ENCODE data around the gene PCDHB16.

GRCh38 chr5:141234109-141234667 is 52.0 kb downstream of the PCDHB16 start:
- TF ChIP-seq CTCF (conservative IDR thresholded peaks at IDR 0.05; ENCODE audit: low read depth, low read length) = peak; percentile 36; the same call in 1 of the 2 replicates
- no peak for TF ChIP-seq CEBPB (IDR thresholded peaks at IDR 0.05; ENCODE audit: low read depth, low read length)
- no peak for TF ChIP-seq MAZ (IDR thresholded peaks at IDR 0.05; ENCODE audit: borderline replicate concordance, low read depth, low read length)
- no peak for TF ChIP-seq POLR2A (IDR thresholded peaks at IDR 0.05; ENCODE audit: low read depth, low read length)
- peak; percentile 25; the same call in 1 of the 2 replicates for TF ChIP-seq RAD21 (IDR thresholded peaks at IDR 0.05; ENCODE audit: low read length)
- TF ChIP-seq MAFK (IDR thresholded peaks at IDR 0.05; ENCODE audit: low read depth, low read length) = no peak
- no peak for TF ChIP-seq RCOR1 (IDR thresholded peaks at IDR 0.05; ENCODE audit: insufficient replicate concordance, low read length)
- TF ChIP-seq BHLHE40 (IDR thresholded peaks at IDR 0.05; ENCODE audit: low read depth, low read length) = no peak
- no peak for TF ChIP-seq USF2 (IDR thresholded peaks at IDR 0.05; ENCODE audit: low read depth, low read length)
- no peak for TF ChIP-seq FOS (IDR thresholded peaks at IDR 0.05; ENCODE audit: low read depth, low read length)
- no peak for TF ChIP-seq MXI1 (IDR thresholded peaks at IDR 0.05; ENCODE audit: borderline replicate concordance, low read depth, low read length)

Measured in IMR-90 (cell line).